Esophagus (tissue), 2 donors: ENCODE data around the gene GAS2L1. TPM values are rescaled to one million over a fixed set of nuclear protein-coding genes. Genes with fewer than 3 reads are reported as not detected.

Source experiments
- H3K27ac ChIP-seq, 2 donors: one replicate each; pipeline ENCODE4 v1.5.1; 2013; ENCODE audit warnings: low read depth in 2 of 2, mild to moderate bottlenecking in 2 of 2, inconsistent platforms in 1 of 2, low read length in 1 of 2, moderate library complexity in 1 of 2
- H3K27me3 ChIP-seq, 2 donors: one replicate each; pipeline ENCODE4 v1.6.1; 2013; ENCODE audit warnings: low read length in 2 of 2, control low read depth in 1 of 2, mild to moderate bottlenecking in 1 of 2; ENCODE audit not compliant: insufficient read depth in 2 of 2, control insufficient read depth in 1 of 2
- H3K36me3 ChIP-seq, 2 donors: one replicate each; pipeline ENCODE4 v1.6.1; 2013; ENCODE audit warnings: low read length in 1 of 2; ENCODE audit not compliant: control insufficient read depth in 2 of 2, insufficient read depth in 2 of 2
- H3K4me1 ChIP-seq, 2 donors: one replicate each; pipeline ENCODE4 v1.6.1; 2013; ENCODE audit warnings: low read length in 1 of 2; ENCODE audit not compliant: control insufficient read depth in 2 of 2, insufficient read depth in 2 of 2
- H3K4me3 ChIP-seq, 2 donors: one replicate each; pipeline ENCODE4 v1.5.1; 2013; ENCODE audit warnings: low read length in 2 of 2, mild to moderate bottlenecking in 2 of 2, low read depth in 1 of 2, moderate library complexity in 1 of 2
- H3K9me3 ChIP-seq, 2 donors: one replicate each; pipeline ENCODE4 v1.6.1; 2013; ENCODE audit warnings: mild to moderate bottlenecking in 2 of 2, low read depth in 1 of 2, low read length in 1 of 2, moderate library complexity in 1 of 2; ENCODE audit not compliant: control insufficient read depth in 2 of 2, insufficient read depth in 1 of 2
- WGBS, 2 donors: extraction: QIAGEN DNeasy Blood & Tissue Kit; methylation state at CpG; one replicate each; pipeline ENCODE4 v1.1.7; 2013; 5-methylcytosine and 5-hydroxymethylcytosine counted together
- polyA plus RNA-seq, 2 donors: library from polyadenylated mRNA; stranded (reverse); fragments of 200-250 nt; gene quantifications; one replicate each; pipeline ENCODE4 v1.2.3, GENCODE V29; 2013
- donor health status: healthy with polysubstance abuse.
- donor health status: Bipolar disorder and iron deficiency.

GAS2L1 gene
- polyA plus RNA-seq: 10 to 100 TPM; 24.3 to 25.2 TPM

GRCh38 chr22:29306175-29306834, at the start of gene GAS2L1:
GAS2L1 (plus strand) TSS chr22:29306650; CDS start chr22:29308106, 1,456 bp downstream.
- H3K4me1 ChIP-seq: peaks cover 18 to 30% of the 10 kb centered on the region in 2 donors
- H3K27ac ChIP-seq: peak within 1 kb of the TSS; percentile 75 to 86
- 1% methylated on average over 38 to 40 of the region's 40 CpGs for WGBS, 2 donors
- H3K4me3 ChIP-seq: peak within 1 kb of the TSS; percentile 74 to 78
- no peaks in the 10 kb centered on the region for H3K27me3 ChIP-seq
- H3K36me3 ChIP-seq: no peaks in the 10 kb centered on the region
- H3K9me3 ChIP-seq: no peaks in the 10 kb centered on the region

DNA sequence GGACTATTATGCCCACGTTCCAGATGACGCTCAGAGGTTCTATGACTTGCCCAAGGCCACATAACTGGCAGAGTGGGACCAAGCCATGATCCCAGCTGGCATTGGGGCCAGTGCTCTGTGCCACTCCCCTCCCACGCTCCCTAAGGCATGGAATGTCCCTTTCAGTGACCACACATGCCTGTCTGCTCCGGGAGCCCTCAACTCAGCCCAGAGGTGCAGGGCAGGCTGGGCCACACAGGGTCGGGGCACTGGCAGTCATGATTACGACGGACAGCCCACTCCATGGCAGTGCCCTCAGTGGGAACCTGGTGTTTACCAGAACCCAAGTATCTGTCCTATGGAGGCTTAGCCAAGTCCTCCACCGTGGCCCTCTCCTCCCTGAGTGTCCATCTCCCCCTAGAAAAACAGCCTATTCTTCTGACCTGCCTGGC, 48.7 kb upstream of the GAS2L1 start:
- Histone ChIP-seq H3K4me1 (peaks cover 0 to 2% of the 10 kb centered on the region in 2 donors), H3K36me3 (peaks cover 0 to 17% of the 10 kb centered on the region in 2 donors), H3K4me3 (no peak overlapping the region), H3K27ac (no peak overlapping the region), H3K27me3 (no peaks in the 10 kb centered on the region), H3K9me3 (no peaks in the 10 kb centered on the region)
- WGBS, 2 donors: 71 to 75% methylated on average over 8 of the region's 8 CpGs

DNA sequence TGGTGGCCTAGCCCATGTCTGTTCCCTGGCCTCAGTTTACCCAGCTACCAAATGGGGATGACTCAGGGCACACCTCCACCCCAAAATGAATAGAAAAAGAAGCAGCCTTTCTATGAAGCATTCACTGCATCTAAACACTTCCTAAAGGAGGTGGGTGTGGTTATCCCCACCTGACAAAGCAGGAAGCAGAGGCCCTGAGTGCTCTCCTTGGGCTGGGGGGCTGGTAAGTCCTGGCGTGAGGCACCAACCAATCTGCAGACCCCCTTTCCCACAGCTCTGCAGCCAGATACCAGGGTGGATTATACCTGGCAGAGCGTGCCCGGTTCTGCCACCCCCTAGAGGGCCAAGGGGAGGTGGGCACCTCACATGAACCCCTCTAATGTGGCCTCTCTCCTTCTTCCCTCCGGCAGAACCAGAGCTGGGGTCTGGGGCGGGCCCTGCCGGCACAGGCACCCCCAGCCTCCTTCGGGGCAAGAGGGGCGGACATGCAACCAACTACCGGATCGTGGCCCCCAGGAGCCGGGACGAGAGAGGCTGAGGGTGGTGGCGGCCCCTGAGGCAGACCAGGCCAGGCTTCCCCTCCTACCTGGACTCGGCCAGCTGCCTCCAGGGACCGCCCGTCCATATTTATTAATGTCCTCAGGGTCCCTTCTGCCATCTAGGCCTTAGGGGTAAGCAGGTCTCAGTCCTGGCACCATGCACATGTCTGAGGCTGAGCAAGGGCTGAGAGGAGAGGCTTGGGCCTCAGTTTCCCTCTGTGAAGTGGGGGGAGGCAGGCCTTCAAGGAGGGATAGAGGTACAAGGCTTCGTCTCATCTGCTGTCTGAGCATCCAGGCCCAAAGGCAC, 47.8 kb upstream of the GAS2L1 start:
- 91 to 94% methylated on average over 14 to 17 of the region's 17 CpGs for WGBS, 2 donors
- peaks cover 0 to 2% of the 10 kb centered on the region in 2 donors for H3K4me1 ChIP-seq
- no peaks in the 10 kb centered on the region for H3K9me3 ChIP-seq
- H3K4me3 ChIP-seq: no peak overlapping the region
- no peaks in the 10 kb centered on the region for H3K27me3 ChIP-seq
- no peak overlapping the region for H3K27ac ChIP-seq
- H3K36me3 ChIP-seq: peaks cover 0 to 19% of the 10 kb centered on the region in 2 donors

- Histone ChIP-seq H3K27me3 (no peaks in the 10 kb centered on the region), H3K27ac (no peak overlapping the region), H3K36me3 (peaks cover 0 to 26% of the 10 kb centered on the region in 2 donors), H3K4me3 (no peak overlapping the region), H3K4me1 (no peaks in the 10 kb centered on the region), H3K9me3 (no peaks in the 10 kb centered on the region)
- 78 to 80% methylated on average over 11 of the region's 11 CpGs for WGBS, 2 donors
Measured at GRCh38 chr22:29259253-29259899, 47.1 kb upstream of the GAS2L1 start.

- Histone ChIP-seq H3K27me3 (no peaks in the 10 kb centered on the region), H3K4me3 (no peak overlapping the region), H3K27ac (no peak overlapping the region), H3K9me3 (no peaks in the 10 kb centered on the region), H3K4me1 (no peaks in the 10 kb centered on the region), H3K36me3 (peaks cover 0 to 27% of the 10 kb centered on the region in 2 donors)
- WGBS, 2 donors: 90 to 94% methylated on average over 13 of the region's 13 CpGs
Measured at GRCh38 chr22:29260031-29260560, 46.4 kb upstream of the GAS2L1 start.

- Histone ChIP-seq H3K4me3 (no peak overlapping the region), H3K4me1 (no peaks in the 10 kb centered on the region), H3K27ac (no peak overlapping the region), H3K9me3 (no peaks in the 10 kb centered on the region), H3K36me3 (peaks cover 0 to 32% of the 10 kb centered on the region in 2 donors), H3K27me3 (no peaks in the 10 kb centered on the region)
- WGBS, 2 donors: 80 to 84% methylated on average over 15 to 17 of the region's 17 CpGs
Measured at GRCh38 chr22:29260601-29261315, 45.7 kb upstream of the GAS2L1 start.

DNA sequence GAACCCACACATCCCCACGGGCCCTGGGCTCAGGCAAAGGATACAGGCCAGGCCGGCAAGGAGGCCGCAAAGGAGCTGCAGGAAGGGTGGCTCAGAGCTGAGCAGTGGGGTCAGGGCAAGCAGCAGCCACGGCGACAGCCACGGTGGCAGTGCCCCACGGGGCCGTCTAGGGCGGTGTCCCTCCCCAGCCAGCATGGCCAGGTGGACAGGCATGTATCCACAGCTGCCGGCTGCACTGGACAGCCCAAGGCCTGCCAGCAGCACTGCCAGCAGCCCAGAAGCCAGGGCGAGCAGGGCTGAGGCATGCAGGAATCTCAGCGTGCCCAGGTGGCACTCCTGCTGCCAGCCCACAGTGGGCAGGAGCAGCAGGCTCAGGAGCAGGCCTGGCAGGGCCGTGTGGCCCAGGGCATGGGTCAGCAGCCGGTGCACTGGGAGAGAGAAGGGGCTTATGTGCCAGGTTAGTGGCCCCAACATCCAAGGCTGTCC, 42.6 kb upstream of the GAS2L1 start:
- Histone ChIP-seq H3K27me3 (no peaks in the 10 kb centered on the region), H3K4me1 (peaks cover 4 to 9% of the 10 kb centered on the region in 2 donors), H3K4me3 (no peak overlapping the region), H3K27ac (no peak overlapping the region), H3K36me3 (peaks cover 0 to 28% of the 10 kb centered on the region in 2 donors), H3K9me3 (no peaks in the 10 kb centered on the region)
- WGBS, 2 donors: 81 to 90% methylated on average over 14 of the region's 14 CpGs

- Histone ChIP-seq H3K36me3 (peaks cover 0 to 20% of the 10 kb centered on the region in 2 donors), H3K4me3 (no peak overlapping the region), H3K27ac (no peak overlapping the region), H3K4me1 (peaks cover 4 to 15% of the 10 kb centered on the region in 2 donors), H3K27me3 (no peaks in the 10 kb centered on the region), H3K9me3 (no peaks in the 10 kb centered on the region)
- 88 to 93% methylated on average over 7 of the region's 7 CpGs for WGBS, 2 donors
Measured at GRCh38 chr22:29265305-29265704, 41.1 kb upstream of the GAS2L1 start.

- no peak overlapping the region for H3K4me3 ChIP-seq
- WGBS, 2 donors: 61 to 69% methylated on average over 4 of the region's 4 CpGs
Measured at GRCh38 chr22:29265929-29266328, 40.5 kb upstream of the GAS2L1 start.

More at GRCh38 chr22:29265929-29266328, 40.5 kb upstream of the GAS2L1 start:
- Histone ChIP-seq H3K9me3 (no peaks in the 10 kb centered on the region), H3K27ac (no peak overlapping the region), H3K27me3 (no peaks in the 10 kb centered on the region), H3K4me1 (peaks cover 4 to 16% of the 10 kb centered on the region in 2 donors), H3K36me3 (peaks cover 0 to 17% of the 10 kb centered on the region in 2 donors)
